Stimulated activated effector memory CD8-positive, alpha-beta T cell treated with anti-CD3 and anti-CD28 coated beads, Interleukin-12 subunit alpha, Interleukin-12 subunit beta, amount 100 ng/mL, for 72 hours (primary cell): ENCODE data around the gene ASS1.
"Not testable (repeated sequence)": the region's sequence is repeated elsewhere in the genome, so short reads cannot be mapped to it uniquely, and the experiment has no call there.

ENCODE experiments used
- ATAC-seq: fragments of 150-1000 bp; cut with Tn5 transposase; 2 replicates; pipeline ENCODE4 v1.10.0; 2021
- DNase-seq, 2 donors: peaks; one replicate each; pipeline ENCODE4 v3.0.0; 2021 to 2022; ENCODE audit warnings: low spot score in 2 of 2
- H3K27ac Mint-ChIP-seq: one replicate; pipeline ENCODE4 v1.8.0; 2022; ENCODE audit warnings: mild to moderate bottlenecking, mixed read lengths
- H3K36me3 Mint-ChIP-seq: one replicate; pipeline ENCODE4 v1.8.0; 2022; ENCODE audit warnings: mild to moderate bottlenecking, mixed read lengths
- H3K4me1 Mint-ChIP-seq: one replicate; pipeline ENCODE4 v1.8.0; 2022; ENCODE audit warnings: mixed read lengths
- H3K4me3 Mint-ChIP-seq: one replicate; pipeline ENCODE4 v1.8.0; 2022; ENCODE audit warnings: mild to moderate bottlenecking, mixed read lengths
- H3K9me3 Mint-ChIP-seq: one replicate; pipeline ENCODE4 v1.8.0; 2022; ENCODE audit warnings: mixed read lengths

ASS1 gene

GRCh38 chr9:130444565-130445221 is at the start of gene ASS1:
Gene ASS1 (plus strand): TSS chr9:130444961. CDS start chr9:130452229, 7,268 bp downstream.
- H3K36me3 Mint-ChIP-seq: no peaks in the 10 kb centered on the region
- DNase-seq (no peak), ATAC-seq (peak; percentile 69)
- H3K9me3 Mint-ChIP-seq: peaks cover 3% of the 10 kb centered on the region
- H3K27ac Mint-ChIP-seq: no peak within 1 kb of the TSS
- peaks cover 11% of the 10 kb centered on the region for H3K4me1 Mint-ChIP-seq
- peak within 1 kb of the TSS; percentile 55 for H3K4me3 Mint-ChIP-seq

- Mint-ChIP-seq H3K4me3 (no peak overlapping the region), H3K27ac (no peak overlapping the region), H3K4me1 (no peaks in the 10 kb centered on the region), H3K36me3 (no peaks in the 10 kb centered on the region), H3K9me3 (no peaks in the 10 kb centered on the region)
- no peak for DNase-seq
- no peak for ATAC-seq
Measured at GRCh38 chr9:130395810-130396435, 48.8 kb upstream of the ASS1 start.

GRCh38 chr9:130396581-130396980 is 48.2 kb upstream of the ASS1 start:
- DNase-seq (no peak), ATAC-seq (no peak)
- Mint-ChIP-seq H3K9me3 (no peaks in the 10 kb centered on the region), H3K27ac (no peak overlapping the region), H3K4me3 (no peak overlapping the region), H3K36me3 (no peaks in the 10 kb centered on the region), H3K4me1 (no peaks in the 10 kb centered on the region)

- H3K36me3 Mint-ChIP-seq: no peaks in the 10 kb centered on the region
- H3K27ac Mint-ChIP-seq: no peak overlapping the region
- DNase-seq: no peak
- no peaks in the 10 kb centered on the region for H3K9me3 Mint-ChIP-seq
- H3K4me3 Mint-ChIP-seq: no peak overlapping the region
- H3K4me1 Mint-ChIP-seq: no peaks in the 10 kb centered on the region
- no peak for ATAC-seq
Measured at GRCh38 chr9:130398487-130399240, 46.1 kb upstream of the ASS1 start.

GRCh38 chr9:130399768-130400167 is 45.0 kb upstream of the ASS1 start:
- no peak overlapping the region for H3K4me3 Mint-ChIP-seq
- H3K4me1 Mint-ChIP-seq: no peaks in the 10 kb centered on the region

GRCh38 chr9:130400870-130401269 is 43.9 kb upstream of the ASS1 start:
- H3K4me1 Mint-ChIP-seq: no peaks in the 10 kb centered on the region
- H3K27ac Mint-ChIP-seq: no peak overlapping the region
- ATAC-seq: no peak
- DNase-seq: no peak
- no peaks in the 10 kb centered on the region for H3K36me3 Mint-ChIP-seq
- no peak overlapping the region for H3K4me3 Mint-ChIP-seq
- H3K9me3 Mint-ChIP-seq: no peaks in the 10 kb centered on the region

More at GRCh38 chr9:130399768-130400167, 45.0 kb upstream of the ASS1 start:
- DNase-seq (no peak), ATAC-seq (no peak)
- H3K27ac Mint-ChIP-seq: no peak overlapping the region
- H3K9me3 Mint-ChIP-seq: no peaks in the 10 kb centered on the region
- H3K36me3 Mint-ChIP-seq: no peaks in the 10 kb centered on the region

- H3K27ac Mint-ChIP-seq, H3K4me3 Mint-ChIP-seq, H3K36me3 Mint-ChIP-seq, DNase-seq, H3K9me3 Mint-ChIP-seq, ATAC-seq, H3K4me1 Mint-ChIP-seq: not testable (repeated sequence)
Measured at GRCh38 chr9:130401742-130402141, 43.0 kb upstream of the ASS1 start.

GRCh38 chr9:130402243-130402642 is 42.5 kb upstream of the ASS1 start:
- H3K4me3 Mint-ChIP-seq: no peak overlapping the region
- no peaks in the 10 kb centered on the region for H3K4me1 Mint-ChIP-seq
- no peaks in the 10 kb centered on the region for H3K9me3 Mint-ChIP-seq
- H3K36me3 Mint-ChIP-seq: no peaks in the 10 kb centered on the region
- H3K27ac Mint-ChIP-seq: no peak overlapping the region
- ATAC-seq: no peak
- no peak for DNase-seq

DNA sequence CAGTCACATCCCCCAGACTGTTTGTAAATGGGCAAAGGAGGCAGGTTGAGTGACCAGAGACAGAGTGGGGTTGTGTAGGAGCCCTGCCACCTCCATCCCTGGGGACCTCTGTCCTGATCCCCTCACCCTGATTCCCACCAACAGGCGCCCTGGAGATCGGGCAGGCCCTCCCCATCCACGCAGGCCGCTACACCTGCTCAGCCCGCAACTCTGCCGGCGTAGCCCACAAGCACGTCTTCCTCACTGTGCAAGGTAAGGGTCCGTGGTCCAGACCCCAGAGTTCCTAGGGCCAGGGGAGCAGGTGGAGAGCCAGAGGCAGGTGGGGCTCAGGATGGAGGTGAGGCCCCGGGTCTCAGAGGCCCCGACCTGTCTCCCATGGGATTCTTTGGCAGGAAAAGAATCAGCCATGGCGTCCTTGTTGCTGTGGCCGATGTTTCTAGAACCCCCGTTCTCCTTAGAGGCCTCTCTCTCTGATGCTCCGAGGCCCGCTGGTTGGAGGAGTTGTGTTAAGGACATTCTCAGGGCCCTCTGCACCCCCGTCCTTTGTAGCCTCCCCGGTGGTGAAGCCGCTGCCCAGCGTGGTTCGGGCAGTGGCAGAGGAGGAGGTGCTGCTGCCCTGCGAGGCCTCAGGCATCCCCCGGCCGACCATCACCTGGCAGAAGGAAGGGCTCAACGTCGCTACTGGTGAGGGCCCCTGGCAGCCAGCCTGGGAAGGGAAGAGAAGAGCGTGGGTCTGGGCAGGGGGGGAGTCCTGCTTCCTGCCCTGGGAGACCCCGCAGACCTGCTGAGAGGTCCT is 41.9 kb upstream of the ASS1 start:
- Mint-ChIP-seq H3K36me3 (no peaks in the 10 kb centered on the region), H3K4me3 (no peak overlapping the region), H3K9me3 (no peaks in the 10 kb centered on the region), H3K4me1 (no peaks in the 10 kb centered on the region), H3K27ac (no peak overlapping the region)
- DNase-seq (no peak), ATAC-seq (no peak)

- H3K27ac Mint-ChIP-seq: no peak overlapping the region
- H3K4me3 Mint-ChIP-seq: no peak overlapping the region
- no peaks in the 10 kb centered on the region for H3K4me1 Mint-ChIP-seq
- ATAC-seq (no peak), DNase-seq (no peak)
- no peaks in the 10 kb centered on the region for H3K36me3 Mint-ChIP-seq
- H3K9me3 Mint-ChIP-seq: no peaks in the 10 kb centered on the region
Measured at GRCh38 chr9:130405657-130406257, 39.0 kb upstream of the ASS1 start.

GRCh38 chr9:130406278-130406895 is 38.4 kb upstream of the ASS1 start:
- Mint-ChIP-seq H3K4me3 (no peak overlapping the region), H3K4me1 (no peaks in the 10 kb centered on the region), H3K9me3 (no peaks in the 10 kb centered on the region), H3K27ac (no peak overlapping the region), H3K36me3 (no peaks in the 10 kb centered on the region)
- DNase-seq (no peak), ATAC-seq (no peak)

GRCh38 chr9:130407916-130408663 is 36.7 kb upstream of the ASS1 start:
- no peak overlapping the region for H3K27ac Mint-ChIP-seq
- H3K9me3 Mint-ChIP-seq: no peaks in the 10 kb centered on the region
- no peak for ATAC-seq
- no peaks in the 10 kb centered on the region for H3K4me1 Mint-ChIP-seq
- H3K36me3 Mint-ChIP-seq: no peaks in the 10 kb centered on the region
- DNase-seq: no peak
- no peak overlapping the region for H3K4me3 Mint-ChIP-seq

- ATAC-seq (no peak), DNase-seq (no peak)
- Mint-ChIP-seq H3K9me3 (no peaks in the 10 kb centered on the region), H3K4me3 (no peak overlapping the region), H3K4me1 (no peaks in the 10 kb centered on the region), H3K36me3 (no peaks in the 10 kb centered on the region), H3K27ac (no peak overlapping the region)
Measured at GRCh38 chr9:130408669-130409068, 36.1 kb upstream of the ASS1 start.

DNA sequence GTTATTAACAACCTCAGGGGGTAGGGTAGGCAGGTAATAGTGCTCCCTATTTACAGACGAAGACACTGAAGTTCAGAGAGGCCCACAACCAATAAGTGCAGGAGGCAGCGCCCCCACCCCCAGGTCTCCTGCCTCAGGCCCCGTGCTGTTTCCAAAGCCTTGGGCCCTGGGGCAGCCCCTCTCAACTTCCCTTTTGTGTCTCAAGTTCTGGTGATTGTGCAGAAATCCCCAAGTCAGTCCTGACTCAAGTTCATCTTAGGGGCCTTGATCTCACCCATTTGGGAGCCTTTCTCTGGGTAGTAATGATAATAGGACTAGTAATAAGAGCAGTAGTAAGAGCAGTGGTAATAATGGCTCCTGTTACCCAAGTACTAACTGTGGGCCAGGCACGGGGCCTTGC is 35.5 kb upstream of the ASS1 start:
- Mint-ChIP-seq H3K4me3 (no peak overlapping the region), H3K9me3 (no peaks in the 10 kb centered on the region), H3K27ac (no peak overlapping the region), H3K4me1 (no peaks in the 10 kb centered on the region), H3K36me3 (no peaks in the 10 kb centered on the region)
- DNase-seq (no peak), ATAC-seq (no peak)
